ENCODE data around the gene GPX3. TPM values are rescaled to one million over a fixed set of nuclear protein-coding genes. Genes with fewer than 3 reads are reported as not detected.

The GPX3 gene
- polyA plus RNA-seq, 1 experiment = 3.8 TPM

GRCh38 chr5:151071021-151071420 lies 50.6 kb downstream of the GPX3 start:
- ChIA-PET CTCF (interaction anchor here (1.1 to 3.6 kb wide), 5 partner anchors 10 to 45 kb away, joined by 4 to 26 read pairs (median 5); no protein-coding TSS in a partner anchor), POLR2A (no interaction called here)
- Histone ChIP-seq H3K27me3 (ENCODE audit: control insufficient read depth, insufficient read depth, low read length) (no peaks in the 10 kb centered on the region), H3K4me3 (ENCODE audit: low read depth, low read length) (no peak overlapping the region), H3K36me3 (ENCODE audit: control insufficient read depth, insufficient read depth, low read length) (peaks cover 10% of the 10 kb centered on the region)
- DNase-seq (ENCODE audit: low read depth) = no peak
- TF ChIP-seq, protein P1, sequence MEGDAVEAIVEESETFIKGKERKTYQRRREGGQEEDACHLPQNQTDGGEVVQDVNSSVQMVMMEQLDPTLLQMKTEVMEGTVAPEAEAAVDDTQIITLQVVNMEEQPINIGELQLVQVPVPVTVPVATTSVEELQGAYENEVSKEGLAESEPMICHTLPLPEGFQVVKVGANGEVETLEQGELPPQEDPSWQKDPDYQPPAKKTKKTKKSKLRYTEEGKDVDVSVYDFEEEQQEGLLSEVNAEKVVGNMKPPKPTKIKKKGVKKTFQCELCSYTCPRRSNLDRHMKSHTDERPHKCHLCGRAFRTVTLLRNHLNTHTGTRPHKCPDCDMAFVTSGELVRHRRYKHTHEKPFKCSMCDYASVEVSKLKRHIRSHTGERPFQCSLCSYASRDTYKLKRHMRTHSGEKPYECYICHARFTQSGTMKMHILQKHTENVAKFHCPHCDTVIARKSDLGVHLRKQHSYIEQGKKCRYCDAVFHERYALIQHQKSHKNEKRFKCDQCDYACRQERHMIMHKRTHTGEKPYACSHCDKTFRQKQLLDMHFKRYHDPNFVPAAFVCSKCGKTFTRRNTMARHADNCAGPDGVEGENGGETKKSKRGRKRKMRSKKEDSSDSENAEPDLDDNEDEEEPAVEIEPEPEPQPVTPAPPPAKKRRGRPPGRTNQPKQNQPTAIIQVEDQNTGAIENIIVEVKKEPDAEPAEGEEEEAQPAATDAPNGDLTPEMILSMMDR (IDR thresholded peaks at IDR 0.05; ENCODE audit: insufficient read depth, low read depth, low read length) = no peak

- POLR2A ChIA-PET = interaction anchor here (0.6 to 0.9 kb wide), 3 partner anchors 10 to 698 kb away, joined by 3 to 5 read pairs (median 4); no protein-coding TSS in a partner anchor
- peaks cover 7% of the 10 kb centered on the region; the same call in 1 of the 2 replicates for H3K36me3 ChIP-seq (ENCODE audit: control insufficient read depth, insufficient read depth, low read length)
- no peak overlapping the region for H3K4me3 ChIP-seq (ENCODE audit: low read depth, low read length)
- CTCF ChIA-PET = interaction anchor here (0.6 to 3.7 kb wide), 8 partner anchors 14 to 281 kb away, joined by 3 to 12 read pairs (median 4); no protein-coding TSS in a partner anchor
- H3K27me3 ChIP-seq (ENCODE audit: control insufficient read depth, insufficient read depth, low read length) = no peaks in the 10 kb centered on the region
- TF ChIP-seq, protein P1 (IDR thresholded peaks at IDR 0.05; ENCODE audit: insufficient read depth, low read depth, low read length) = no peak
- no peak for DNase-seq (ENCODE audit: low read depth)
Observed at GRCh38 chr5:151071848-151072629, 51.6 kb downstream of the GPX3 start.

- TF ChIP-seq, protein P1 (IDR thresholded peaks at IDR 0.05; ENCODE audit: insufficient read depth, low read depth, low read length) = no peak
- Histone ChIP-seq H3K27me3 (ENCODE audit: control insufficient read depth, insufficient read depth, low read length) (no peaks in the 10 kb centered on the region), H3K4me3 (ENCODE audit: low read depth, low read length) (no peak overlapping the region), H3K36me3 (ENCODE audit: control insufficient read depth, insufficient read depth, low read length) (peaks cover 3% of the 10 kb centered on the region; the same call in 1 of the 2 replicates)
- no peak for DNase-seq (ENCODE audit: low read depth)
- ChIA-PET POLR2A (interaction anchor here (0.6 to 0.9 kb wide), 2 partner anchors 11 to 698 kb away, joined by 3 to 5 read pairs; no protein-coding TSS in a partner anchor), CTCF (interaction anchor here (1.0 to 3.7 kb wide), 5 partner anchors 15 to 60 kb away, joined by 3 to 12 read pairs (median 4); no protein-coding TSS in a partner anchor)
Observed at GRCh38 chr5:151072630-151073025, 52.2 kb downstream of the GPX3 start.

DNA sequence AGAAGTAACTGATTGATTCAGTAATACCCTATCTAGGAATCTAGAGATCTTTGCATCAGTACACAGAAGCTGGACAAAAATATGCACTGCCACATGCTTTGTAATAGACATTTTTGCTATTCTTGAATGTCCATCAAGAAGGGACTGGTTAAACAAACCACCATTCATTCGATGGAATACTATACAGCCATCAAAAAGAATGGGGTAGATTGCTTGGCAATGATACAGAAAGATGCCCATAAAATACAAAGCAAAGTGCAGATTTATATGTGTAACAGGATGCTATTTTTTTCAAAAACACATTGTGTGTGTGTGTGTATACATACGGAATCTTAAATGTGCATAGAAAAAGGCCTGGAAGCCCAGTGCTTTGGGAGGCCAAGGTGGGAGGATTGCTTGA lies 52.9 kb downstream of the GPX3 start:
- DNase-seq (ENCODE audit: low read depth) = no peak
- ChIA-PET POLR2A (interaction anchor here (0.9 kb wide), 1 partner anchor 11 kb away, joined by 3 read pairs; no protein-coding TSS in a partner anchor), CTCF (interaction anchor here (1.0 to 3.7 kb wide), 3 partner anchors 22 to 61 kb away, joined by 3 to 12 read pairs (median 4); no protein-coding TSS in a partner anchor)
- Histone ChIP-seq H3K36me3 (ENCODE audit: control insufficient read depth, insufficient read depth, low read length) (peaks cover 5% of the 10 kb centered on the region; the same call in 1 of the 2 replicates), H3K27me3 (ENCODE audit: control insufficient read depth, insufficient read depth, low read length) (no peaks in the 10 kb centered on the region), H3K4me3 (ENCODE audit: low read depth, low read length) (no peak overlapping the region)
- TF ChIP-seq, protein P1 (IDR thresholded peaks at IDR 0.05; ENCODE audit: insufficient read depth, low read depth, low read length) = no peak

- ChIA-PET POLR2A (no interaction called here), CTCF (interaction anchor here (0.9 to 3.7 kb wide), 4 partner anchors 8 to 102 kb away, joined by 3 to 12 read pairs (median 4); no protein-coding TSS in a partner anchor)
Observed at GRCh38 chr5:151074557-151074956, 54.2 kb downstream of the GPX3 start.

More at GRCh38 chr5:151074557-151074956, 54.2 kb downstream of the GPX3 start:
- peaks cover 8% of the 10 kb centered on the region for H3K36me3 ChIP-seq (ENCODE audit: control insufficient read depth, insufficient read depth, low read length)
- no peak overlapping the region for H3K4me3 ChIP-seq (ENCODE audit: low read depth, low read length)
- TF ChIP-seq, protein P1 (IDR thresholded peaks at IDR 0.05; ENCODE audit: insufficient read depth, low read depth, low read length) = no peak
- H3K27me3 ChIP-seq (ENCODE audit: control insufficient read depth, insufficient read depth, low read length) = no peaks in the 10 kb centered on the region
- no peak for DNase-seq (ENCODE audit: low read depth)
